Karpas-422 (cell line): Measurements from ENCODE around the gene ANKHD1. TPM values are rescaled to one million over a fixed set of nuclear protein-coding genes. Genes with fewer than 3 reads are reported as not detected.

Experiments
- DNase-seq: peaks from one replicate; pipeline ENCODE4 v3.0.0-alpha.2; 2015
- H2AFZ ChIP-seq: fragments of 200-600 bp; sonication (generic); 2 replicates; pipeline ENCODE4 v1.6.1; 2014; ENCODE audit warnings: antibody characterized with exemption, low read length, mixed read lengths
- H3K27ac ChIP-seq: fragments of 200-600 bp; sonication (generic); 2 replicates; pipeline ENCODE4 v1.5.1; 2014; ENCODE audit warnings: mild to moderate bottlenecking, low read length, moderate library complexity
- H3K27me3 ChIP-seq: fragments of 200-600 bp; sonication (generic); 2 replicates; pipeline ENCODE4 v1.6.1; 2014; ENCODE audit warnings: low read length, mixed read lengths
- H3K36me3 ChIP-seq: fragments of 200-600 bp; sonication (generic); 2 replicates; pipeline ENCODE4 v1.6.1; 2014; ENCODE audit warnings: low read length, mixed read lengths; ENCODE audit not compliant: insufficient read depth
- H3K4me1 ChIP-seq: fragments of 200-600 bp; sonication (generic); 2 replicates; pipeline ENCODE4 v1.6.1; 2014; ENCODE audit warnings: mild to moderate bottlenecking, low read length, mixed read lengths
- H3K4me2 ChIP-seq: fragments of 200-600 bp; sonication (generic); 2 replicates; pipeline ENCODE4 v1.6.1; 2014; ENCODE audit warnings: low read length, low read depth, mild to moderate bottlenecking; ENCODE audit not compliant: poor library complexity, severe bottlenecking
- H3K4me3 ChIP-seq: fragments of 200-600 bp; sonication (generic); 2 replicates; pipeline ENCODE4 v1.5.1; 2014; ENCODE audit warnings: mild to moderate bottlenecking, antibody characterized with exemption, low read length, mixed read lengths
- H3K79me2 ChIP-seq: fragments of 200-600 bp; sonication (generic); 2 replicates; pipeline ENCODE4 v1.6.1; 2014; ENCODE audit warnings: mild to moderate bottlenecking, low read length, mixed read lengths
- H3K9ac ChIP-seq: fragments of 200-600 bp; sonication (generic); 2 replicates; pipeline ENCODE4 v1.6.0; 2014; ENCODE audit warnings: low read length
- H3K9me2 ChIP-seq: fragments of 200-600 bp; sonication (generic), shearing (Covaris generic); replicated peaks from 2 replicates; pipeline ENCODE4 v1.6.0; 2014; ENCODE audit warnings: mild to moderate bottlenecking, low read length, moderate library complexity; ENCODE audit not compliant: insufficient read depth
- H3K9me3 ChIP-seq: fragments of 300-700, 200-600 bp; sonication (generic); 2 replicates; pipeline ENCODE4 v1.6.1; 2014; ENCODE audit warnings: low read length, mixed read lengths
- H4K20me1 ChIP-seq: fragments of 200-600 bp; sonication (generic); 2 replicates; pipeline ENCODE4 v1.6.1; 2014; ENCODE audit warnings: mild to moderate bottlenecking, antibody characterized with exemption, low read length, low read depth; ENCODE audit not compliant: insufficient read depth
- total RNA-seq: library from RNA; depleted of rRNA; stranded (reverse); fragments of >200 nt; shearing (Covaris generic); gene quantifications from 2 replicates; pipeline ENCODE4 v1.2.3, GENCODE V29; 2014; ENCODE audit warnings: low replicate concordance

Gene ANKHD1
- total RNA-seq, 1 experiment from 2014 or later = 110 TPM

- no peak overlapping the region for H3K4me3 ChIP-seq
- DNase-seq = no peak
- no peaks in the 10 kb centered on the region for H4K20me1 ChIP-seq
- no peaks in the 10 kb centered on the region for H3K9me2 ChIP-seq
- no peak overlapping the region for H2AFZ ChIP-seq
- no peaks in the 10 kb centered on the region for H3K27me3 ChIP-seq
- H3K4me1 ChIP-seq = peaks cover 6% of the 10 kb centered on the region
- H3K27ac ChIP-seq = no peak overlapping the region
- no peak overlapping the region for H3K9ac ChIP-seq
- H3K79me2 ChIP-seq = no peaks in the 10 kb centered on the region
- H3K36me3 ChIP-seq = no peaks in the 10 kb centered on the region
- H3K9me3 ChIP-seq = no peaks in the 10 kb centered on the region
- H3K4me2 ChIP-seq = no peak overlapping the region
Measured at GRCh38 chr5:140360681-140361479, 40.8 kb upstream of the ANKHD1 start.

GRCh38 chr5:140361901-140362300 lies 39.7 kb upstream of the ANKHD1 start:
- no peaks in the 10 kb centered on the region for H3K9me2 ChIP-seq
- H4K20me1 ChIP-seq = no peaks in the 10 kb centered on the region
- no peak overlapping the region for H2AFZ ChIP-seq
- H3K36me3 ChIP-seq = no peaks in the 10 kb centered on the region
- H3K27ac ChIP-seq = no peak overlapping the region
- H3K9me3 ChIP-seq = no peaks in the 10 kb centered on the region
- H3K9ac ChIP-seq = no peak overlapping the region
- DNase-seq = no peak
- no peaks in the 10 kb centered on the region for H3K27me3 ChIP-seq
- H3K79me2 ChIP-seq = no peaks in the 10 kb centered on the region
- peaks cover 6% of the 10 kb centered on the region for H3K4me1 ChIP-seq
- no peak overlapping the region for H3K4me2 ChIP-seq
- H3K4me3 ChIP-seq = no peak overlapping the region

- Histone ChIP-seq H3K4me3 (no peak overlapping the region), H3K27me3 (no peaks in the 10 kb centered on the region), H3K79me2 (no peaks in the 10 kb centered on the region), H3K9ac (no peak overlapping the region), H3K4me2 (no peak overlapping the region), H3K9me3 (no peaks in the 10 kb centered on the region), H4K20me1 (no peaks in the 10 kb centered on the region), H3K9me2 (no peaks in the 10 kb centered on the region), H3K36me3 (no peaks in the 10 kb centered on the region), H3K4me1 (peaks cover 6% of the 10 kb centered on the region), H2AFZ (no peak overlapping the region), H3K27ac (no peak overlapping the region)
- no peak for DNase-seq
Measured at GRCh38 chr5:140362311-140362710, 39.3 kb upstream of the ANKHD1 start.

- H3K79me2 ChIP-seq = no peaks in the 10 kb centered on the region
- no peak overlapping the region for H3K27ac ChIP-seq
- H3K4me3 ChIP-seq = peak overlapping the region; percentile 52; the same call in 1 of the 2 replicates
- peak overlapping the region; percentile 49 for H3K9ac ChIP-seq
- H4K20me1 ChIP-seq = no peaks in the 10 kb centered on the region
- H3K4me1 ChIP-seq = peaks cover 3% of the 10 kb centered on the region
- H3K4me2 ChIP-seq = peak overlapping the region; percentile 65
- H3K9me2 ChIP-seq = no peaks in the 10 kb centered on the region
- H2AFZ ChIP-seq = peak overlapping the region; percentile 40; the same call in 1 of the 2 replicates
- no peaks in the 10 kb centered on the region for H3K27me3 ChIP-seq
- DNase-seq = peak; percentile 92
- H3K9me3 ChIP-seq = no peaks in the 10 kb centered on the region
- H3K36me3 ChIP-seq = no peaks in the 10 kb centered on the region
Measured at GRCh38 chr5:140362875-140363630, 38.6 kb upstream of the ANKHD1 start.

- no peak for DNase-seq
- Histone ChIP-seq H3K79me2 (no peaks in the 10 kb centered on the region), H3K9me2 (no peaks in the 10 kb centered on the region), H3K27me3 (no peaks in the 10 kb centered on the region), H3K9me3 (no peaks in the 10 kb centered on the region), H3K36me3 (no peaks in the 10 kb centered on the region), H3K4me1 (peaks cover 3% of the 10 kb centered on the region), H3K4me2 (peak overlapping the region; percentile 65), H3K27ac (no peak overlapping the region), H2AFZ (peak overlapping the region; percentile 40; the same call in 1 of the 2 replicates), H3K4me3 (peak overlapping the region; percentile 52; the same call in 1 of the 2 replicates), H4K20me1 (no peaks in the 10 kb centered on the region), H3K9ac (peak overlapping the region; percentile 49)
Measured at GRCh38 chr5:140363631-140364471, 37.8 kb upstream of the ANKHD1 start.

- H3K27me3 ChIP-seq = no peaks in the 10 kb centered on the region
Measured at GRCh38 chr5:140364472-140364765, 37.2 kb upstream of the ANKHD1 start.

GRCh38 chr5:140365282-140365681 lies 36.4 kb upstream of the ANKHD1 start:
- Histone ChIP-seq H3K9ac (no peak overlapping the region), H3K36me3 (no peaks in the 10 kb centered on the region), H3K4me1 (peaks cover 3% of the 10 kb centered on the region), H3K79me2 (no peaks in the 10 kb centered on the region), H4K20me1 (no peaks in the 10 kb centered on the region), H2AFZ (no peak overlapping the region), H3K4me3 (no peak overlapping the region), H3K27ac (no peak overlapping the region), H3K9me3 (no peaks in the 10 kb centered on the region), H3K4me2 (no peak overlapping the region), H3K27me3 (no peaks in the 10 kb centered on the region), H3K9me2 (no peaks in the 10 kb centered on the region)
- no peak for DNase-seq

More at GRCh38 chr5:140364472-140364765, 37.2 kb upstream of the ANKHD1 start:
- H4K20me1 ChIP-seq = no peaks in the 10 kb centered on the region
- H3K4me3 ChIP-seq = no peak overlapping the region
- peaks cover 3% of the 10 kb centered on the region for H3K4me1 ChIP-seq
- no peak overlapping the region for H3K27ac ChIP-seq
- H3K9ac ChIP-seq = no peak overlapping the region
- H2AFZ ChIP-seq = no peak overlapping the region
- H3K79me2 ChIP-seq = no peaks in the 10 kb centered on the region
- DNase-seq = no peak
- no peaks in the 10 kb centered on the region for H3K9me3 ChIP-seq
- no peak overlapping the region for H3K4me2 ChIP-seq
- H3K36me3 ChIP-seq = no peaks in the 10 kb centered on the region
- no peaks in the 10 kb centered on the region for H3K9me2 ChIP-seq

- Histone ChIP-seq H3K4me2 (no peak overlapping the region), H3K36me3 (no peaks in the 10 kb centered on the region), H3K9me2 (no peaks in the 10 kb centered on the region), H3K9ac (no peak overlapping the region), H2AFZ (no peak overlapping the region), H3K79me2 (no peaks in the 10 kb centered on the region), H4K20me1 (no peaks in the 10 kb centered on the region), H3K27ac (no peak overlapping the region), H3K9me3 (no peaks in the 10 kb centered on the region), H3K27me3 (no peaks in the 10 kb centered on the region), H3K4me3 (no peak overlapping the region), H3K4me1 (peaks cover 3% of the 10 kb centered on the region)
- no peak for DNase-seq
Measured at GRCh38 chr5:140365941-140366340, 35.7 kb upstream of the ANKHD1 start.
